H1 (cell line): ENCODE measurements around the gene ZNF711. TPM values are rescaled to one million over a fixed set of nuclear protein-coding genes. Genes with fewer than 3 reads are reported as not detected.
"Not testable (repeated sequence)": the region's sequence is repeated elsewhere in the genome, so short reads cannot be mapped to it uniquely, and the experiment has no call there.

ENCODE experiments used
- CTCF ChIA-PET: fragments of 300-600 bp; sonication (Branson Sonifier 250); formaldehyde crosslinking; loops from one replicate; lab custom pipeline; 2021; ENCODE audit not compliant: partially characterized antibody; lab: Charles Lee
- POLR2A ChIA-PET: fragments of 300-600 bp; sonication (Branson Sonifier 250); formaldehyde crosslinking; loops from one replicate; lab custom pipeline; 2021; ENCODE audit warnings: inconsistent platforms; ENCODE audit not compliant: partially characterized antibody; lab: Charles Lee
- DNase-seq, 2 experiments: peaks; one replicate each; pipeline versions ENCODE4 v3.0.0 to v3.0.0-alpha.2; 2010 to 2022; ENCODE audit warnings: low spot score in 2 of 2, low read depth in 1 of 2, mixed read lengths in 1 of 2
- FAIRE-seq: peaks from 2 replicates; lab custom pipeline; 2011; peaks lifted over from hg19 to GRCh38; lab: Jason Lieb, UNC
- H2AFZ ChIP-seq: 2 replicates; pipeline ENCODE4 v1.8.1; 2012; ENCODE audit warnings: low read length, inconsistent platforms
- H2AK5ac ChIP-seq: 2 replicates; pipeline ENCODE4 v1.6.1; 2013; ENCODE audit warnings: low read depth, low read length
- H2BK120ac ChIP-seq: replicated peaks from 2 replicates; pipeline ENCODE3; 2013; ENCODE audit warnings: low read depth, low read length, inconsistent platforms
- H2BK12ac ChIP-seq: 2 replicates; pipeline ENCODE4 v1.6.1; 2013; ENCODE audit warnings: low read depth, low read length
- H2BK15ac ChIP-seq: 2 replicates; pipeline ENCODE4 v1.6.1; 2013; ENCODE audit warnings: low read length
- H2BK20ac ChIP-seq: 2 replicates; pipeline ENCODE4 v1.6.1; 2013; ENCODE audit warnings: low read length
- H2BK5ac ChIP-seq: 2 replicates; pipeline ENCODE4 v1.6.1; 2013; ENCODE audit warnings: low read depth, low read length
- H3K14ac ChIP-seq: 2 replicates; pipeline ENCODE4 v1.6.1; 2013; ENCODE audit warnings: inconsistent platforms; ENCODE audit not compliant: insufficient read length
- H3K18ac ChIP-seq: 2 replicates; pipeline ENCODE4 v1.6.1; 2013; ENCODE audit warnings: low read length; ENCODE audit errors: extremely low read depth
- H3K23ac ChIP-seq: 2 replicates; pipeline ENCODE4 v1.6.1; 2013; ENCODE audit warnings: inconsistent platforms; ENCODE audit not compliant: insufficient read length
- H3K23me2 ChIP-seq: 2 replicates; pipeline ENCODE4 v1.6.1; 2013; ENCODE audit warnings: low read depth, low read length
- H3K27ac ChIP-seq: 2 replicates; pipeline ENCODE4 v1.6.1; 2011; ENCODE audit warnings: low read depth, low read length, inconsistent platforms
- H3K27me3 ChIP-seq, 4 experiments: replicated peaks in 1 of 4; 1 replicate in 1 of 4; 2 replicates in 3 of 4; pipeline versions ENCODE4 v1.6.1 to v1.8.1; 2011 to 2013; ENCODE audit warnings: low read length in 3 of 4, mild to moderate bottlenecking in 3 of 4, inconsistent platforms in 2 of 4, mixed read lengths in 2 of 4, moderate library complexity in 1 of 4; ENCODE audit not compliant: control insufficient read depth in 3 of 4, insufficient read depth in 3 of 4; ENCODE audit errors: extremely low read depth in 1 of 4
- H3K36me3 ChIP-seq, 4 experiments: 2 replicates each; pipeline versions ENCODE4 v1.6.1 to v1.8.1; 2011 to 2013; ENCODE audit warnings: mild to moderate bottlenecking in 4 of 4, low read length in 3 of 4, moderate library complexity in 2 of 4, control low read depth in 1 of 4, inconsistent platforms in 1 of 4; ENCODE audit not compliant: insufficient read depth in 4 of 4, control insufficient read depth in 2 of 4
- H3K4ac ChIP-seq: replicated peaks from 2 replicates; pipeline ENCODE3; 2013; ENCODE audit warnings: low read length, low read depth, mixed read lengths, inconsistent platforms; ENCODE audit not compliant: insufficient read length
- H3K4me1 ChIP-seq, 4 experiments: replicated peaks in 1 of 4; 1 replicate in 1 of 4; 2 replicates in 3 of 4; pipeline versions ENCODE4 v1.6.1 to v1.8.1; 2011 to 2013; ENCODE audit warnings: low read length in 3 of 4, inconsistent platforms in 2 of 4, mixed read lengths in 1 of 4; ENCODE audit not compliant: insufficient read depth in 4 of 4, control insufficient read depth in 3 of 4
- H3K4me2 ChIP-seq, 2 experiments: 2 replicates each; pipeline versions ENCODE4 v1.6.1 to v1.8.1; 2011 to 2013; ENCODE audit warnings: low read depth in 2 of 2, low read length in 2 of 2, control low read depth in 1 of 2, inconsistent platforms in 1 of 2, mild to moderate bottlenecking in 1 of 2; ENCODE audit not compliant: insufficient read depth in 1 of 2
- H3K4me3 ChIP-seq, 4 experiments: fragments of 200-600, 300-600 bp in 1 of 4; sonication (generic), shearing (Covaris generic), sonication (Bioruptor Twin) in 1 of 4; 2 replicates each; pipeline versions ENCODE4 v1.5.1 to v1.8.1; 2011 to 2016; ENCODE audit warnings: low read length in 4 of 4, low read depth in 3 of 4, control low read depth in 2 of 4, inconsistent platforms in 2 of 4, mild to moderate bottlenecking in 2 of 4, mixed read lengths in 1 of 4, moderate library complexity in 1 of 4; ENCODE audit not compliant: insufficient read depth in 2 of 4; ENCODE audit errors: extremely low read depth in 1 of 4
- H3K56ac ChIP-seq: replicated peaks from 2 replicates; pipeline ENCODE3; 2013; ENCODE audit warnings: low read depth, mild to moderate bottlenecking, mixed read lengths, low read length, inconsistent platforms; ENCODE audit not compliant: insufficient read length
- H3K79me1 ChIP-seq: 2 replicates; pipeline ENCODE4 v1.6.1; 2013; ENCODE audit warnings: low read depth, low read length, control low read depth
- H3K79me2 ChIP-seq, 2 experiments: 2 replicates each; pipeline versions ENCODE4 v1.6.1 to v1.8.1; 2012 to 2013; ENCODE audit warnings: low read length in 2 of 2, mild to moderate bottlenecking in 2 of 2, inconsistent platforms in 1 of 2; ENCODE audit not compliant: insufficient read depth in 2 of 2, control insufficient read depth in 1 of 2
- H3K9ac ChIP-seq, 4 experiments: replicated peaks in 1 of 4; 1 replicate in 1 of 4; 2 replicates in 3 of 4; pipeline versions ENCODE4 v1.6.1 to v1.8.1; 2011 to 2013; ENCODE audit warnings: low read depth in 3 of 4, low read length in 3 of 4, control low read depth in 2 of 4, mild to moderate bottlenecking in 2 of 4, moderate library complexity in 2 of 4, inconsistent platforms in 1 of 4; ENCODE audit errors: extremely low read depth in 1 of 4
- H3K9me3 ChIP-seq, 2 experiments: 2 replicates each; pipeline versions ENCODE4 v1.6.1 to v1.8.1; 2012 to 2013; ENCODE audit warnings: mild to moderate bottlenecking in 2 of 2, moderate library complexity in 2 of 2, control low read depth in 1 of 2, inconsistent platforms in 1 of 2, low read depth in 1 of 2, low read length in 1 of 2, mixed read lengths in 1 of 2; ENCODE audit not compliant: insufficient read depth in 2 of 2
- H4K20me1 ChIP-seq, 2 experiments: replicated peaks in 1 of 2; 2 replicates each; pipeline versions ENCODE3 to v1.8.1; 2011 to 2013; ENCODE audit warnings: inconsistent platforms in 2 of 2, low read length in 2 of 2, mild to moderate bottlenecking in 1 of 2; ENCODE audit not compliant: insufficient read depth in 2 of 2, control insufficient read depth in 1 of 2
- H4K5ac ChIP-seq: 2 replicates; pipeline ENCODE4 v1.6.1; 2013; ENCODE audit warnings: low read length, low read depth, mixed read lengths, inconsistent platforms; ENCODE audit not compliant: insufficient read length
- H4K8ac ChIP-seq: 2 replicates; pipeline ENCODE4 v1.8.0; 2013; ENCODE audit warnings: mild to moderate bottlenecking, moderate library complexity, low read length, inconsistent platforms; ENCODE audit not compliant: insufficient read depth; ENCODE audit errors: extremely low read depth
- H4K91ac ChIP-seq: replicated peaks from 2 replicates; pipeline ENCODE3; 2013; ENCODE audit warnings: low read length, mixed read lengths, inconsistent platforms; ENCODE audit not compliant: insufficient read length
- WGBS, 2 experiments: shearing (Covaris generic) in 1 of 2; methylation state at CpG; one replicate each; pipeline versions ENCODE4 v1.1.6 to v1.1.7; 2013 to 2015; ENCODE audit warnings: low lambda C conversion rate in 2 of 2, mixed read lengths in 2 of 2, inconsistent platforms in 1 of 2, low coverage in 1 of 2, missing lambda C conversion rate in 1 of 2; ENCODE audit not compliant: insufficient replicate concordance in 2 of 2, insufficient coverage in 1 of 2, insufficient read length in 1 of 2; ENCODE audit errors: extremely low coverage in 1 of 2, missing lambda C conversion rate in 1 of 2; 5-methylcytosine and 5-hydroxymethylcytosine counted together
- polyA plus RNA-seq, 7 experiments: library from polyadenylated mRNA; depleted of rRNA in 3 of 7; stranded (reverse) in 5 of 7; unstranded in 2 of 7; fragments of >200 nt in 5 of 7; fragments of 200-250 nt in 2 of 7; gene quantifications; 1 replicate in 5 of 7; 2 replicates in 1 of 7; 4 replicates in 1 of 7; pipeline versions ENCODE4 v1.2.1 to v1.2.3, GENCODE V29; 2011 to 2013; ENCODE audit warnings: missing spikeins in 2 of 7, mixed read lengths in 2 of 7
- total RNA-seq: library from RNA; stranded (reverse); fragmentation: NEBNext Ultra II Directional; extraction: Animal tissue kit (Norgen Biotek cat#: 25700); gene quantifications from 2 replicates; pipeline ENCODE4 v1.2.1, GENCODE V29; 2021

Gene ZNF711
- total and polyA plus RNA-seq, 2 of the 8 experiments (the other 6 are each of a cell fraction or from before 2014, with no cell fraction given): 8.5 to 15.5 TPM

DNA sequence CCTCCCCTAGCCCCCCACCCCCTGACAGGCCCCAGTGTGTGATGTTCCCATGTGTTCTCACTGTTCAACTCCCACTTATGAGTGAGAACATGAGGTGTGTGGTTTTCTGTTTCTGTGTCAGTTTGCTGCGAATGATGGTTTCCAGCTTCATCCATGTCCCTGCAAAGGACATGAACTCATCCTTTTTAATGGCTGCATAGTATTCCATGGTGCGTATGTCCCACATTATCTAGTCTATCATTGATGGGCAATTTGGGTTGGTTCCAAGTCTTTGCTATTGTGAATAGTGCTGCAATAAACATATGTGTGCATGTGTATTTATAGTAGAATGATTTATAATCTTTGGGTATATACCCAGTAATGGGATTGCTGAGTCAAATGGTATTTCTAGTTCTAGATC, 67.6 kb downstream of the ZNF711 start:
- H3K4me3 ChIP-seq, H3K27ac ChIP-seq, H4K5ac ChIP-seq, H2BK5ac ChIP-seq, H2BK20ac ChIP-seq, H2BK12ac ChIP-seq, H3K4me2 ChIP-seq, H4K20me1 ChIP-seq, H3K56ac ChIP-seq, H3K27me3 ChIP-seq, POLR2A ChIA-PET, H3K23me2 ChIP-seq, H3K18ac ChIP-seq, FAIRE-seq, H3K4ac ChIP-seq, H3K23ac ChIP-seq, H2BK15ac ChIP-seq, H3K9ac ChIP-seq, H3K9me3 ChIP-seq, H4K91ac ChIP-seq, H3K14ac ChIP-seq, H3K4me1 ChIP-seq, H3K36me3 ChIP-seq, H3K79me1 ChIP-seq, H2BK120ac ChIP-seq, H2AK5ac ChIP-seq, DNase-seq, H3K79me2 ChIP-seq, H4K8ac ChIP-seq, H2AFZ ChIP-seq: not testable (repeated sequence)
- WGBS, 2 experiments: 94% methylated on average over 2 of the region's 2 CpGs; no CpG with 5 or more reads in 1 of the 2 experiments
- CTCF ChIA-PET: interaction anchor here (0.6 kb wide), 1 partner anchor 31 kb away, joined by 3 read pairs; no protein-coding TSS in a partner anchor

Other genes starting within 250 kb of the ZNF711 start
- gene APOOL, start 240.1 kb upstream of the ZNF711 start, total RNA-seq: 8.1 and 8.3 TPM in 2 replicates
- 1.9 and 2.4 TPM in 2 replicates for gene APOOL, start 240.1 kb upstream of the ZNF711 start, polyA plus RNA-seq (2011; rRNA removed)
- gene SATL1, start 212 bp upstream of the ZNF711 start, total RNA-seq: 0.17 and 0.27 TPM in 2 replicates
- gene SATL1, start 212 bp upstream of the ZNF711 start, polyA plus RNA-seq (2011; rRNA removed): 0.06 and 0.08 TPM in 2 replicates
- not detected in 2 replicates for gene POF1B, start 135.7 kb downstream of the ZNF711 start, total RNA-seq
- not detected in 2 replicates for gene POF1B, start 135.7 kb downstream of the ZNF711 start, polyA plus RNA-seq (2011; rRNA removed)